HEK293 (cell line): ENCODE measurements around the gene TMEM198.

Experiments
- BCL11A ChIP-seq: fragments of 450-650 bp; formaldehyde crosslinking; IDR thresholded peaks from 2 replicates; pipeline ENCODE4 v1.5.1; 2016; ENCODE audit warnings: low read depth, missing biosample characterization, missing genetic modification characterization
- EGR2 ChIP-seq: fragments of 450-650 bp; formaldehyde crosslinking; IDR thresholded peaks from 2 replicates; pipeline ENCODE4 v1.5.1; 2016; ENCODE audit warnings: low read depth, missing biosample characterization, missing genetic modification characterization
- GLIS2 ChIP-seq: fragments of 450-650 bp; formaldehyde crosslinking; IDR thresholded peaks from 2 replicates; pipeline ENCODE4 v1.5.1; 2016; ENCODE audit warnings: missing biosample characterization, missing genetic modification characterization
- HOXC10 ChIP-seq: sonication (generic); formaldehyde crosslinking; IDR thresholded peaks from 2 replicates; pipeline ENCODE4 v1.8.1; 2023; ENCODE audit warnings: mild to moderate bottlenecking, missing genetic modification reagents
- PRDM10 ChIP-seq: fragments of 450-650 bp; formaldehyde crosslinking; IDR thresholded peaks from 2 replicates; pipeline ENCODE4 v1.5.1; 2016; ENCODE audit warnings: missing biosample characterization, missing genetic modification characterization
- TRIM28 ChIP-seq: IDR thresholded peaks from 2 replicates; pipeline ENCODE4 v1.6.1; 2011; ENCODE audit warnings: low read length, control low read depth, borderline replicate concordance
- ZBTB10 ChIP-seq: fragments of 450-650 bp; formaldehyde crosslinking; IDR thresholded peaks from 2 replicates; pipeline ENCODE4 v1.5.1; 2016; ENCODE audit warnings: missing biosample characterization, missing genetic modification characterization
- ZBTB11 ChIP-seq: fragments of 450-650 bp; formaldehyde crosslinking; conservative IDR thresholded peaks from 2 replicates; pipeline ENCODE4 v1.5.1; 2016; ENCODE audit warnings: low read depth, missing biosample characterization, missing genetic modification characterization
- ZBTB20 ChIP-seq: fragments of 450-650 bp; formaldehyde crosslinking; IDR thresholded peaks from 2 replicates; pipeline ENCODE4 v1.5.1; 2016; ENCODE audit warnings: missing biosample characterization, missing genetic modification characterization
- ZEB2 ChIP-seq: fragments of 450-650 bp; formaldehyde crosslinking; IDR thresholded peaks from 2 replicates; pipeline ENCODE4 v1.5.1; 2016; ENCODE audit warnings: missing biosample characterization, missing genetic modification characterization
- ZNF175 ChIP-seq: fragments of 450-650 bp; formaldehyde crosslinking; IDR thresholded peaks from 2 replicates; pipeline ENCODE4 v1.5.1; 2016; ENCODE audit warnings: missing biosample characterization, missing genetic modification characterization
- ZNF26 ChIP-seq: fragments of 450-650 bp; formaldehyde crosslinking; IDR thresholded peaks from 2 replicates; pipeline ENCODE4 v1.5.1; 2016; ENCODE audit warnings: missing biosample characterization, missing genetic modification characterization
- ZNF302 ChIP-seq: fragments of 450-650 bp; formaldehyde crosslinking; IDR thresholded peaks from 2 replicates; pipeline ENCODE4 v1.5.1; 2016; ENCODE audit warnings: missing biosample characterization, missing genetic modification characterization, low read depth
- ZNF341 ChIP-seq: fragments of 450-650 bp; formaldehyde crosslinking; IDR thresholded peaks from 2 replicates; pipeline ENCODE4; 2016; ENCODE audit warnings: low read depth, missing biosample characterization, missing genetic modification characterization
- ZNF394 ChIP-seq: fragments of 450-650 bp; formaldehyde crosslinking; IDR thresholded peaks from 2 replicates; pipeline ENCODE4 v1.5.1; 2016; ENCODE audit warnings: missing biosample characterization, missing genetic modification characterization, mild to moderate bottlenecking, moderate library complexity, borderline replicate concordance
- ZNF433 ChIP-seq: fragments of 450-650 bp; formaldehyde crosslinking; IDR thresholded peaks from 2 replicates; pipeline ENCODE4 v1.5.1; 2016; ENCODE audit warnings: missing biosample characterization, missing genetic modification characterization, low read depth
- ZNF585B ChIP-seq: fragments of 450-650 bp; formaldehyde crosslinking; IDR thresholded peaks from 2 replicates; pipeline ENCODE4 v1.5.1; 2016; ENCODE audit warnings: missing biosample characterization, missing genetic modification characterization
- ZNF677 ChIP-seq: fragments of 450-650 bp; IDR thresholded peaks from 2 replicates; pipeline ENCODE4 v1.5.0; 2018; ENCODE audit warnings: missing biosample characterization, mild to moderate bottlenecking, missing genetic modification characterization, moderate library complexity
- ZNF692 ChIP-seq: fragments of 450-650 bp; formaldehyde crosslinking; IDR thresholded peaks from 2 replicates; pipeline ENCODE4 v1.5.1; 2016; ENCODE audit warnings: missing biosample characterization, missing genetic modification characterization
- ZNF701 ChIP-seq: fragments of 450-650 bp; formaldehyde crosslinking; IDR thresholded peaks from 2 replicates; pipeline ENCODE4 v1.5.1; 2016; ENCODE audit warnings: missing biosample characterization, missing genetic modification characterization
- ZNF747 ChIP-seq: fragments of 450-650 bp; formaldehyde crosslinking; IDR thresholded peaks from 2 replicates; pipeline ENCODE4 v1.5.1; 2016; ENCODE audit warnings: missing biosample characterization, missing genetic modification characterization
- ZSCAN4 ChIP-seq: fragments of 450-650 bp; formaldehyde crosslinking; IDR thresholded peaks from 2 replicates; pipeline ENCODE4 v1.5.1; 2017; ENCODE audit warnings: missing biosample characterization, missing genetic modification characterization
- ZSCAN5A ChIP-seq: fragments of 450-650 bp; formaldehyde crosslinking; IDR thresholded peaks from 2 replicates; pipeline ENCODE4 v1.5.1; 2016; ENCODE audit warnings: missing biosample characterization, missing genetic modification characterization

The TMEM198 gene

GRCh38 chr2:219597552-219598307 is 53.9 kb downstream of the TMEM198 start, which contains the start of gene STK11IP (continued):
- 0 out of 2 replicates have a peak, but pooled peaks have one; percentile 9 for TF ChIP-seq TRIM28
- TF ChIP-seq PRDM10 (tag by site-specific recombination), result no peak; the same call in 1 of the 2 replicates
- peak; percentile 85 for TF ChIP-seq GLIS2 (tag by site-specific recombination)
- TF ChIP-seq ZNF747, result no peak
- TF ChIP-seq ZNF175 (tag by site-specific recombination), result no peak
- no peak for TF ChIP-seq ZSCAN5A (tag by site-specific recombination)
- TF ChIP-seq ZNF692 (tag by site-specific recombination), result no peak
- TF ChIP-seq ZNF26 (tag by site-specific recombination), result no peak
- peak; percentile 97 for TF ChIP-seq ZBTB11 (tag by site-specific recombination)
- 0 out of 2 replicates have a peak, but pooled peaks have one; percentile 57 for TF ChIP-seq BCL11A (tag by site-specific recombination)
- peak; percentile 33; the same call in 1 of the 2 replicates for TF ChIP-seq ZBTB20
- no peak for TF ChIP-seq ZNF585B (tag by site-specific recombination)
- TF ChIP-seq ZSCAN4, result no peak
- TF ChIP-seq ZNF341 (tag by site-specific recombination), result peak; percentile 96
- TF ChIP-seq ZNF701 (tag by site-specific recombination), result no peak
- no peak for TF ChIP-seq ZNF394 (tag by site-specific recombination)
- no peak for TF ChIP-seq ZBTB10 (tag by site-specific recombination)
- TF ChIP-seq EGR2 (tag by site-specific recombination), result peak; percentile 67; the same call in 1 of the 2 replicates
- no peak for TF ChIP-seq ZNF433
- TF ChIP-seq ZNF677 (tag by site-specific recombination), result no peak
- peak; percentile 69; the same call in 1 of the 2 replicates for TF ChIP-seq HOXC10 (CRISPR knock-in tag)
- TF ChIP-seq ZNF302, result no peak
- TF ChIP-seq ZEB2 (tag by site-specific recombination), result peak; percentile 76; the same call in 1 of the 2 replicates
